ENCODE results near the gene GRIN3A. TPM values are rescaled to one million over a fixed set of nuclear protein-coding genes. Genes with fewer than 3 reads are reported as not detected.

GRIN3A gene
- total RNA-seq (ENCODE audit: unreplicated experiment), result 0.15 TPM
- long read RNA-seq, result 0 reads

GRCh38 chr9:101738566-101739183 is at the start of gene GRIN3A:
GRIN3A (minus strand) TSS chr9:101738647; CDS start chr9:101737979, 668 bp downstream.
- Mint-ChIP-seq H3K27me3 (ENCODE audit: unreplicated experiment) (peaks cover 10% of the 10 kb centered on the region), H3K27ac (ENCODE audit: unreplicated experiment) (no peak within 1 kb of the TSS), H3K4me1 (ENCODE audit: low read depth, unreplicated experiment) (peaks cover 2% of the 10 kb centered on the region), H3K36me3 (ENCODE audit: unreplicated experiment) (no peaks in the 10 kb centered on the region), H3K4me3 (ENCODE audit: unreplicated experiment) (peak within 1 kb of the TSS; percentile 97), H3K9me3 (ENCODE audit: unreplicated experiment) (peaks cover 7% of the 10 kb centered on the region)
- DNase-seq, result peak; percentile 57
- TF ChIP-seq CTCF (IDR thresholded peaks at IDR 0.05; ENCODE audit: partially characterized antibody, unreplicated experiment), result no peak

- Mint-ChIP-seq H3K27ac (ENCODE audit: unreplicated experiment) (no peak overlapping the region), H3K9me3 (ENCODE audit: unreplicated experiment) (no peaks in the 10 kb centered on the region), H3K4me1 (ENCODE audit: low read depth, unreplicated experiment) (no peaks in the 10 kb centered on the region), H3K4me3 (ENCODE audit: unreplicated experiment) (no peak overlapping the region), H3K36me3 (ENCODE audit: unreplicated experiment) (no peaks in the 10 kb centered on the region), H3K27me3 (ENCODE audit: unreplicated experiment) (no peaks in the 10 kb centered on the region)
- no peak for DNase-seq
- TF ChIP-seq CTCF (IDR thresholded peaks at IDR 0.05; ENCODE audit: partially characterized antibody, unreplicated experiment), result no peak
Measured at GRCh38 chr9:101787891-101788290, 49.4 kb upstream of the GRIN3A start.

GRCh38 chr9:101778332-101778731 is 39.9 kb upstream of the GRIN3A start:
- peaks cover 2% of the 10 kb centered on the region for H3K9me3 Mint-ChIP-seq (ENCODE audit: unreplicated experiment)
- no peaks in the 10 kb centered on the region for H3K4me1 Mint-ChIP-seq (ENCODE audit: low read depth, unreplicated experiment)
- no peak for DNase-seq
- no peak for TF ChIP-seq CTCF (IDR thresholded peaks at IDR 0.05; ENCODE audit: partially characterized antibody, unreplicated experiment)
- no peaks in the 10 kb centered on the region for H3K36me3 Mint-ChIP-seq (ENCODE audit: unreplicated experiment)
- H3K27me3 Mint-ChIP-seq (ENCODE audit: unreplicated experiment), result no peaks in the 10 kb centered on the region
- no peak overlapping the region for H3K4me3 Mint-ChIP-seq (ENCODE audit: unreplicated experiment)
- H3K27ac Mint-ChIP-seq (ENCODE audit: unreplicated experiment), result no peak overlapping the region

- Mint-ChIP-seq H3K9me3 (ENCODE audit: unreplicated experiment) (no peaks in the 10 kb centered on the region), H3K27ac (ENCODE audit: unreplicated experiment) (no peak overlapping the region), H3K4me3 (ENCODE audit: unreplicated experiment) (no peak overlapping the region), H3K4me1 (ENCODE audit: low read depth, unreplicated experiment) (peaks cover 6% of the 10 kb centered on the region), H3K36me3 (ENCODE audit: unreplicated experiment) (no peaks in the 10 kb centered on the region), H3K27me3 (ENCODE audit: unreplicated experiment) (peaks cover 5% of the 10 kb centered on the region)
- TF ChIP-seq CTCF (IDR thresholded peaks at IDR 0.05; ENCODE audit: partially characterized antibody, unreplicated experiment), result no peak
- DNase-seq, result no peak
Measured at GRCh38 chr9:101764472-101764871, 26.0 kb upstream of the GRIN3A start.

- Mint-ChIP-seq H3K36me3 (ENCODE audit: unreplicated experiment) (no peaks in the 10 kb centered on the region), H3K27me3 (ENCODE audit: unreplicated experiment) (no peaks in the 10 kb centered on the region), H3K27ac (ENCODE audit: unreplicated experiment) (no peak overlapping the region), H3K4me1 (ENCODE audit: low read depth, unreplicated experiment) (no peaks in the 10 kb centered on the region), H3K9me3 (ENCODE audit: unreplicated experiment) (no peaks in the 10 kb centered on the region), H3K4me3 (ENCODE audit: unreplicated experiment) (no peak overlapping the region)
- DNase-seq, result no peak
- TF ChIP-seq CTCF (IDR thresholded peaks at IDR 0.05; ENCODE audit: partially characterized antibody, unreplicated experiment), result no peak
Measured at GRCh38 chr9:101758304-101758930, 20.0 kb upstream of the GRIN3A start.

Data from glutamatergic neuron (in vitro differentiated cells).